Mucosa of descending colon (tissue), 3 donors: Measurements from ENCODE around the gene TCAP. TPM values are rescaled to one million over a fixed set of nuclear protein-coding genes. Genes with fewer than 3 reads are reported as not detected.
A peak's percentile ranks its signal among the peaks of the same experiment; 100 is the strongest.

Source experiments
- ATAC-seq: fragments of 200-7000 bp; cut with Tn5 transposase; one replicate; pipeline ENCODE4 v1.9.1; 2020; ENCODE audit warnings: mild to moderate bottlenecking, moderate library complexity
- DNase-seq, 3 donors: peaks; one replicate each; pipeline ENCODE4 v3.0.0-alpha.2; 2020
- H3K36me3 ChIP-seq: fragments of 200-600 bp; one replicate; pipeline ENCODE4 v1.8.0; 2021; ENCODE audit warnings: low read depth, mild to moderate bottlenecking
- H3K4me1 ChIP-seq: fragments of 200-600 bp; one replicate; pipeline ENCODE4 v1.8.0; 2021; ENCODE audit warnings: low read depth, mild to moderate bottlenecking
- H3K4me3 ChIP-seq: fragments of 200-600 bp; one replicate; pipeline ENCODE4 v1.8.0; 2021; ENCODE audit warnings: mild to moderate bottlenecking
- H3K9me3 ChIP-seq: fragments of 200-600 bp; one replicate; pipeline ENCODE4 v1.8.0; 2021; ENCODE audit warnings: mild to moderate bottlenecking
- CTCF ChIP-seq: fragments of 200-600 bp; IDR thresholded peaks from one replicate; pipeline ENCODE4 v1.8.0; 2022; ENCODE audit warnings: antibody characterized with exemption, mild to moderate bottlenecking
- intact Hi-C, 2 donors: fragments of 100-400 bp; cut with DNase I in 1 of 2; cut with micrococcal nuclease in 1 of 2; formaldehyde crosslinking; loops; one replicate each; pipeline versions ENCODE4 v1.11.0 to v1.11.1; 2022; cut with DNase I, micrococcal nuclease
- total RNA-seq, 3 donors: library from RNA; stranded (reverse); fragmentation: NEBNext Ultra II Directional in 2 of 3; extraction: Animal tissue kit (Norgen Biotek cat#: 25700) in 2 of 3; gene quantifications; one replicate each; pipeline versions ENCODE4 v1.2.1 to v1.2.4, GENCODE V29; 2021 to 2023
- donor health status: DM: no; HTN: no; CAD: no; lungs with moderate emphysema.
- donor health status: DM: no; HTN: no; CAD: no.
- donor health status: DM: no; HTN: yes; CAD: no.

The TCAP gene
- total RNA-seq, 3 donors from 2014 or later: 0.96 to 3.4 (median 1.5) TPM

GRCh38 chr17:39627712-39628516, 37.2 kb upstream of the TCAP start:
- Histone ChIP-seq H3K4me3 (peak overlapping the region; percentile 47), H3K4me1 (peaks cover 28% of the 10 kb centered on the region), H3K9me3 (no peaks in the 10 kb centered on the region), H3K36me3 (no peaks in the 10 kb centered on the region)
- no peak for TF ChIP-seq CTCF
- ATAC-seq (peak; percentile 10), DNase-seq (peak in 2 of 3 donors; percentile 78 to 85)
- intact Hi-C loops: loop anchor here in 1 of 2 donors (10.0 kb wide), 1 partner anchor 127 kb away; no protein-coding TSS in a partner anchor

- TF ChIP-seq CTCF: no peak
- intact Hi-C loops: loop anchor here in 1 of 2 donors (10.0 kb wide), 1 partner anchor 126 kb away; no protein-coding TSS in a partner anchor
- ATAC-seq: peak; percentile 62
- Histone ChIP-seq H3K4me1 (peaks cover 35% of the 10 kb centered on the region), H3K9me3 (no peaks in the 10 kb centered on the region), H3K4me3 (no peak overlapping the region), H3K36me3 (no peaks in the 10 kb centered on the region)
- peak; percentile 87 to 92 (median 88) for DNase-seq
Observed at GRCh38 chr17:39628655-39629493, 36.3 kb upstream of the TCAP start.

GRCh38 chr17:39629494-39629880, 35.7 kb upstream of the TCAP start:
- Histone ChIP-seq H3K4me3 (no peak overlapping the region), H3K9me3 (no peaks in the 10 kb centered on the region), H3K36me3 (no peaks in the 10 kb centered on the region), H3K4me1 (peaks cover 38% of the 10 kb centered on the region)
- TF ChIP-seq CTCF: no peak
- peak; percentile 47 for ATAC-seq
- peak; percentile 80 to 84 (median 80) for DNase-seq
- intact Hi-C loops: loop anchor here in 1 of 2 donors (10.0 kb wide), 1 partner anchor 125 kb away; no protein-coding TSS in a partner anchor

- H3K4me1 ChIP-seq: peaks cover 38% of the 10 kb centered on the region
- DNase-seq (no peak), ATAC-seq (no peak)
- no peak overlapping the region for H3K4me3 ChIP-seq
- H3K36me3 ChIP-seq: no peaks in the 10 kb centered on the region
- no peaks in the 10 kb centered on the region for H3K9me3 ChIP-seq
- intact Hi-C loops: loop anchor here in 1 of 2 donors (10.0 kb wide), 1 partner anchor 125 kb away; no protein-coding TSS in a partner anchor
- no peak for TF ChIP-seq CTCF
Observed at GRCh38 chr17:39629898-39630297, 35.3 kb upstream of the TCAP start.

GRCh38 chr17:39631403-39631802, 33.7 kb upstream of the TCAP start:
- intact Hi-C loops: no loop called here
- DNase-seq (peak in 2 of 3 donors; percentile 73 to 77), ATAC-seq (peak; percentile 20)
- H3K9me3 ChIP-seq: no peaks in the 10 kb centered on the region
- peaks cover 38% of the 10 kb centered on the region for H3K4me1 ChIP-seq
- no peaks in the 10 kb centered on the region for H3K36me3 ChIP-seq
- TF ChIP-seq CTCF: no peak
- H3K4me3 ChIP-seq: no peak overlapping the region
